MM.1S (cell line): ENCODE data around the gene CIBAR2.

Source experiments
- DNase-seq: peaks from one replicate; pipeline ENCODE4 v3.0.0-alpha.2; 2015
- H2AFZ ChIP-seq: fragments of 300-600 bp; sonication (generic); 2 replicates; pipeline ENCODE4 v1.6.0; 2016; ENCODE audit warnings: antibody characterized with exemption, low read length
- H3F3A ChIP-seq: fragments of 300-600 bp; sonication (generic); 2 replicates; pipeline ENCODE4 v1.6.1; 2016; ENCODE audit warnings: mild to moderate bottlenecking, antibody characterized with exemption, low read length, moderate library complexity, mixed read lengths; ENCODE audit not compliant: insufficient read depth
- H3K27ac ChIP-seq: fragments of 300-600 bp; sonication (generic); 2 replicates; pipeline ENCODE4 v1.5.1; 2016; ENCODE audit warnings: mild to moderate bottlenecking, low read length
- H3K27me3 ChIP-seq: fragments of 300-600 bp; sonication (generic); replicated peaks from 2 replicates; pipeline ENCODE4 v1.6.0; 2016; ENCODE audit warnings: low read length; ENCODE audit not compliant: insufficient read depth
- H3K36me3 ChIP-seq: fragments of 300-600 bp; sonication (generic); replicated peaks from 2 replicates; pipeline ENCODE4 v1.6.1; 2016; ENCODE audit warnings: mild to moderate bottlenecking, low read length, mixed read lengths; ENCODE audit not compliant: insufficient read depth
- H3K4me1 ChIP-seq: fragments of 300-600 bp; sonication (generic); 2 replicates; pipeline ENCODE4 v1.6.1; 2016; ENCODE audit warnings: low read length, mixed read lengths
- H3K4me2 ChIP-seq: fragments of 300-600 bp; sonication (generic); 2 replicates; pipeline ENCODE4 v1.6.0; 2016; ENCODE audit warnings: low read depth, low read length
- H3K4me3 ChIP-seq: fragments of 300-600 bp; sonication (generic); 2 replicates; pipeline ENCODE4 v1.5.1; 2016; ENCODE audit warnings: low read length, mixed read lengths
- H3K79me2 ChIP-seq: fragments of 300-600 bp; sonication (generic); 2 replicates; pipeline ENCODE4 v1.6.1; 2016; ENCODE audit warnings: mixed run types, low read length, mixed read lengths
- H3K9ac ChIP-seq: fragments of 300-600 bp; sonication (generic); 2 replicates; pipeline ENCODE4 v1.6.1; 2016; ENCODE audit warnings: low read length, mixed read lengths
- H3K9me2 ChIP-seq: fragments of 300-600 bp; sonication (generic); replicated peaks from 2 replicates; pipeline ENCODE4 v1.6.1; 2016; ENCODE audit warnings: mild to moderate bottlenecking, low read length, mixed read lengths; ENCODE audit not compliant: insufficient read depth
- H3K9me3 ChIP-seq: fragments of 300-600 bp; sonication (generic); replicated peaks from 2 replicates; pipeline ENCODE4 v1.6.1; 2016; ENCODE audit warnings: mild to moderate bottlenecking, low read length, mixed read lengths; ENCODE audit not compliant: insufficient read depth
- H4K20me1 ChIP-seq: fragments of 300-600 bp; sonication (generic); 2 replicates; pipeline ENCODE4 v1.6.1; 2016; ENCODE audit warnings: mild to moderate bottlenecking, low read length, moderate library complexity, mixed read lengths; ENCODE audit not compliant: insufficient read depth
- CTCF ChIP-seq: fragments of 300-600 bp; sonication (generic); IDR thresholded peaks from 2 replicates; pipeline ENCODE4 v1.5.1; 2016; ENCODE audit warnings: antibody characterized with exemption, low read length, mixed read lengths
- EZH2 ChIP-seq: fragments of 300-600 bp; sonication (generic); optimal IDR thresholded peaks from 2 replicates; pipeline ENCODE3; 2017; ENCODE audit warnings: low read depth, mild to moderate bottlenecking, antibody characterized with exemption, low read length, mixed read lengths
- EZH2phosphoT487 ChIP-seq: fragments of 300-600 bp; sonication (generic); IDR thresholded peaks from 2 replicates; pipeline ENCODE4 v1.6.1; 2018; ENCODE audit warnings: antibody characterized with exemption, low read length

The CIBAR2 gene

GRCh38 chr16:85110105-85110504 lies 2.2 kb downstream of the CIBAR2 start:
- Histone ChIP-seq H4K20me1 (no peaks in the 10 kb centered on the region), H3K4me2 (no peak overlapping the region)
- no peak for TF ChIP-seq EZH2
- TF ChIP-seq CTCF: no peak
- TF ChIP-seq EZH2phosphoT487: no peak

GRCh38 chr16:85107532-85107931 lies 4.7 kb downstream of the CIBAR2 start:
- no peaks in the 10 kb centered on the region for H4K20me1 ChIP-seq
- H3F3A ChIP-seq: no peaks in the 10 kb centered on the region
- no peak overlapping the region for H3K4me2 ChIP-seq
- H3K9me2 ChIP-seq: no peaks in the 10 kb centered on the region
- no peak for DNase-seq
- no peak overlapping the region for H3K27ac ChIP-seq
- no peaks in the 10 kb centered on the region for H3K36me3 ChIP-seq
- no peaks in the 10 kb centered on the region for H3K9me3 ChIP-seq
- no peak overlapping the region for H3K9ac ChIP-seq
- no peak overlapping the region for H2AFZ ChIP-seq
- H3K79me2 ChIP-seq: no peaks in the 10 kb centered on the region
- H3K4me3 ChIP-seq: no peak overlapping the region
- peaks cover 34% of the 10 kb centered on the region for H3K27me3 ChIP-seq
- TF ChIP-seq EZH2 (no peak), EZH2phosphoT487 (no peak)
- H3K4me1 ChIP-seq: no peaks in the 10 kb centered on the region

More at GRCh38 chr16:85110105-85110504, 2.2 kb downstream of the CIBAR2 start:
- Histone ChIP-seq H3K36me3 (no peaks in the 10 kb centered on the region), H3K4me1 (no peaks in the 10 kb centered on the region), H3F3A (no peaks in the 10 kb centered on the region), H2AFZ (no peak overlapping the region), H3K27ac (no peak overlapping the region), H3K9me2 (no peaks in the 10 kb centered on the region), H3K4me3 (no peak overlapping the region), H3K79me2 (no peaks in the 10 kb centered on the region), H3K27me3 (peaks cover 42% of the 10 kb centered on the region), H3K9ac (no peak overlapping the region), H3K9me3 (no peaks in the 10 kb centered on the region)
- no peak for DNase-seq

GRCh38 chr16:85107083-85107482 lies 5.2 kb downstream of the CIBAR2 start:
- H4K20me1 ChIP-seq: no peaks in the 10 kb centered on the region
- H3K36me3 ChIP-seq: no peaks in the 10 kb centered on the region
- no peak overlapping the region for H3K4me3 ChIP-seq
- no peak overlapping the region for H2AFZ ChIP-seq
- no peak for TF ChIP-seq EZH2
- no peak for TF ChIP-seq CTCF
- TF ChIP-seq EZH2phosphoT487: no peak
- H3K9me3 ChIP-seq: no peaks in the 10 kb centered on the region
- H3K9ac ChIP-seq: no peak overlapping the region
- no peaks in the 10 kb centered on the region for H3K4me1 ChIP-seq
- DNase-seq: no peak
- no peaks in the 10 kb centered on the region for H3K9me2 ChIP-seq
- no peaks in the 10 kb centered on the region for H3F3A ChIP-seq
- no peaks in the 10 kb centered on the region for H3K79me2 ChIP-seq
- peaks cover 32% of the 10 kb centered on the region for H3K27me3 ChIP-seq
- no peak overlapping the region for H3K4me2 ChIP-seq
- H3K27ac ChIP-seq: no peak overlapping the region

GRCh38 chr16:85105475-85105874 lies 6.8 kb downstream of the CIBAR2 start:
- Histone ChIP-seq H3K27ac (no peak overlapping the region), H3K9me2 (no peaks in the 10 kb centered on the region), H4K20me1 (no peaks in the 10 kb centered on the region), H2AFZ (no peak overlapping the region), H3K4me3 (no peak overlapping the region), H3K4me1 (no peaks in the 10 kb centered on the region), H3F3A (no peaks in the 10 kb centered on the region), H3K9me3 (no peaks in the 10 kb centered on the region), H3K9ac (no peak overlapping the region), H3K4me2 (no peak overlapping the region), H3K36me3 (no peaks in the 10 kb centered on the region), H3K27me3 (peaks cover 30% of the 10 kb centered on the region), H3K79me2 (no peaks in the 10 kb centered on the region)
- TF ChIP-seq EZH2phosphoT487: no peak
- TF ChIP-seq CTCF: no peak
- no peak for TF ChIP-seq EZH2
- no peak for DNase-seq
